H9 (cell line): Measurements from ENCODE around the gene SH3GL1. TPM values are rescaled to one million over a fixed set of nuclear protein-coding genes. Genes with fewer than 3 reads are reported as not detected.
A peak's percentile ranks its signal among the peaks of the same experiment; 100 is the strongest.

ENCODE experiments used
- DNase-seq: peaks from one replicate; pipeline ENCODE4 v3.0.0-alpha.2; 2017
- H2AFZ ChIP-seq: one replicate; pipeline ENCODE4 v1.6.1; 2013; ENCODE audit warnings: mild to moderate bottlenecking, low read length, control low read depth, moderate library complexity
- H2AK5ac ChIP-seq: 2 replicates; pipeline ENCODE4 v1.6.1; 2013; ENCODE audit warnings: low read length, control low read depth, mixed read lengths; ENCODE audit not compliant: insufficient read length
- H2BK120ac ChIP-seq: one replicate; pipeline ENCODE4 v1.6.1; 2013; ENCODE audit warnings: low read depth, mild to moderate bottlenecking, low read length, control low read depth, inconsistent platforms; ENCODE audit not compliant: poor library complexity, severe bottlenecking
- H2BK12ac ChIP-seq: 2 replicates; pipeline ENCODE4 v1.6.1; 2013; ENCODE audit warnings: low read length, control low read depth, mixed read lengths, low read depth; ENCODE audit not compliant: insufficient read length
- H2BK15ac ChIP-seq: 2 replicates; pipeline ENCODE4 v1.6.1; 2013; ENCODE audit warnings: low read depth, low read length, control low read depth
- H2BK20ac ChIP-seq: one replicate; pipeline ENCODE4 v1.6.1; 2013; ENCODE audit warnings: low read depth, mild to moderate bottlenecking, low read length, control low read depth, inconsistent platforms; ENCODE audit not compliant: poor library complexity, severe bottlenecking
- H2BK5ac ChIP-seq: 2 replicates; pipeline ENCODE4 v1.6.1; 2013; ENCODE audit warnings: low read length, control low read depth, mixed read lengths; ENCODE audit not compliant: insufficient read length
- H3K14ac ChIP-seq: 2 replicates; pipeline ENCODE4 v1.6.1; 2013; ENCODE audit warnings: low read length, control low read depth; ENCODE audit not compliant: insufficient read depth
- H3K18ac ChIP-seq: 2 replicates; pipeline ENCODE4 v1.6.1; 2013; ENCODE audit warnings: low read depth, mild to moderate bottlenecking, mixed read lengths, low read length, control low read depth; ENCODE audit not compliant: insufficient read length
- H3K23ac ChIP-seq: 2 replicates; pipeline ENCODE4 v1.6.1; 2013; ENCODE audit warnings: low read length, control low read depth, mixed read lengths, low read depth; ENCODE audit not compliant: insufficient read length
- H3K23me2 ChIP-seq: 2 replicates; pipeline ENCODE4 v1.6.1; 2013; ENCODE audit warnings: low read depth, mild to moderate bottlenecking, mixed read lengths, low read length, control low read depth; ENCODE audit not compliant: insufficient read length, poor library complexity, severe bottlenecking
- H3K27ac ChIP-seq: 2 replicates; pipeline ENCODE4 v1.5.1; 2013; ENCODE audit warnings: low read length, control low read depth, mixed read lengths, low read depth; ENCODE audit not compliant: insufficient read length
- H3K27me3 ChIP-seq: 2 replicates; pipeline ENCODE4 v1.6.1; 2013; ENCODE audit warnings: low read length, control low read depth, inconsistent platforms; ENCODE audit not compliant: insufficient read depth
- H3K4ac ChIP-seq: 2 replicates; pipeline ENCODE4 v1.6.1; 2013; ENCODE audit warnings: low read depth, mild to moderate bottlenecking, control low read depth, inconsistent platforms, low read length, moderate library complexity
- H3K4me1 ChIP-seq: 2 replicates; pipeline ENCODE4 v1.6.1; 2013; ENCODE audit warnings: low read length, control low read depth, inconsistent platforms; ENCODE audit not compliant: insufficient read depth
- H3K4me2 ChIP-seq: 2 replicates; pipeline ENCODE4 v1.6.1; 2013; ENCODE audit warnings: low read length, control low read depth, mixed read lengths; ENCODE audit not compliant: insufficient read length, insufficient read depth
- H3K56ac ChIP-seq: 2 replicates; pipeline ENCODE4 v1.6.1; 2013; ENCODE audit warnings: low read depth, mild to moderate bottlenecking, mixed read lengths, low read length, control low read depth; ENCODE audit not compliant: insufficient read length
- H3K79me1 ChIP-seq: 2 replicates; pipeline ENCODE4 v1.6.1; 2013; ENCODE audit warnings: low read depth, mild to moderate bottlenecking, moderate library complexity, low read length, control low read depth, inconsistent platforms; ENCODE audit not compliant: insufficient read depth, poor library complexity, severe bottlenecking
- H3K79me2 ChIP-seq: 2 replicates; pipeline ENCODE4 v1.6.1; 2013; ENCODE audit warnings: low read length, control low read depth, inconsistent platforms; ENCODE audit not compliant: insufficient read depth
- H3K9ac ChIP-seq: 2 replicates; pipeline ENCODE4 v1.6.1; 2013; ENCODE audit warnings: low read length, control low read depth, mixed read lengths; ENCODE audit not compliant: insufficient read length; ENCODE audit errors: extremely low read depth
- H3K9me3 ChIP-seq: one replicate; pipeline ENCODE4 v1.6.1; 2013; ENCODE audit warnings: low read depth, low read length, inconsistent platforms; ENCODE audit not compliant: control insufficient read depth
- H3T11ph ChIP-seq: one replicate; pipeline ENCODE4 v1.6.1; 2013; ENCODE audit warnings: mild to moderate bottlenecking, low read length, control low read depth, inconsistent platforms
- H4K20me1 ChIP-seq: one replicate; pipeline ENCODE4 v1.6.1; 2013; ENCODE audit not compliant: control insufficient read depth, insufficient read length, insufficient read depth
- H4K5ac ChIP-seq: 2 replicates; pipeline ENCODE4 v1.6.1; 2013; ENCODE audit warnings: low read depth, mild to moderate bottlenecking, mixed read lengths, low read length, control low read depth; ENCODE audit not compliant: insufficient read length
- H4K8ac ChIP-seq: replicated peaks from 2 replicates; pipeline ENCODE4 v1.6.1; 2013; ENCODE audit warnings: low read length, control low read depth, mixed read lengths, low read depth; ENCODE audit not compliant: insufficient read length
- H4K91ac ChIP-seq: 2 replicates; pipeline ENCODE4 v1.6.1; 2013; ENCODE audit warnings: low read depth, mild to moderate bottlenecking, moderate library complexity, mixed read lengths, low read length, control low read depth; ENCODE audit not compliant: insufficient read length
- H3K27ac Mint-ChIP-seq, 3 experiments: 2 replicates in 2 of 3; 3 replicates in 1 of 3; pipeline ENCODE4 v1.8.0; 2020 to 2021; ENCODE audit warnings: mixed read lengths in 3 of 3, mild to moderate bottlenecking in 1 of 3, moderate library complexity in 1 of 3
- H3K27me3 Mint-ChIP-seq: 2 replicates; pipeline ENCODE4 v1.8.0; 2021; ENCODE audit warnings: low read depth, mild to moderate bottlenecking, moderate library complexity, mixed read lengths
- H3K36me3 Mint-ChIP-seq, 3 experiments: 2 replicates in 2 of 3; 3 replicates in 1 of 3; pipeline ENCODE4 v1.8.0; 2020 to 2021; ENCODE audit warnings: low read depth in 3 of 3, mixed read lengths in 3 of 3; ENCODE audit not compliant: insufficient read depth in 1 of 3
- H3K4me1 Mint-ChIP-seq, 2 experiments: 2 replicates each; pipeline ENCODE4 v1.8.0; 2020; ENCODE audit warnings: mixed read lengths in 2 of 2
- H3K4me3 Mint-ChIP-seq, 2 experiments: 2 replicates in 1 of 2; 3 replicates in 1 of 2; pipeline ENCODE4 v1.8.0; 2020 to 2021; ENCODE audit warnings: mild to moderate bottlenecking in 2 of 2, mixed read lengths in 2 of 2, moderate library complexity in 1 of 2
- H3K9me3 Mint-ChIP-seq, 2 experiments: 2 replicates in 1 of 2; 3 replicates in 1 of 2; pipeline ENCODE4 v1.8.0; 2020; ENCODE audit warnings: mild to moderate bottlenecking in 2 of 2, mixed read lengths in 2 of 2, moderate library complexity in 1 of 2
- WGBS: extraction: QIAGEN DNeasy Blood & Tissue Kit; methylation state at CpG from one replicate; pipeline ENCODE4 v1.1.7; 2013; ENCODE audit warnings: missing lambda C conversion rate, low lambda C conversion rate, mixed read lengths; ENCODE audit not compliant: insufficient read length; ENCODE audit errors: extremely low coverage; 5-methylcytosine and 5-hydroxymethylcytosine counted together
- total RNA-seq: library from RNA; stranded (reverse); gene quantifications from 2 replicates; pipeline ENCODE4 v1.2.1, GENCODE V29; 2021
- TF ChIP-seq, protein P1 (sequence below): fragments of 200-600 bp; sonication (generic); conservative IDR thresholded peaks from 3 replicates; pipeline ENCODE4 v1.8.0; 2021; ENCODE audit warnings: antibody characterized with exemption, mild to moderate bottlenecking

SH3GL1 gene
- total RNA-seq, 1 experiment from 2014 or later, result 85.5 TPM

DNA sequence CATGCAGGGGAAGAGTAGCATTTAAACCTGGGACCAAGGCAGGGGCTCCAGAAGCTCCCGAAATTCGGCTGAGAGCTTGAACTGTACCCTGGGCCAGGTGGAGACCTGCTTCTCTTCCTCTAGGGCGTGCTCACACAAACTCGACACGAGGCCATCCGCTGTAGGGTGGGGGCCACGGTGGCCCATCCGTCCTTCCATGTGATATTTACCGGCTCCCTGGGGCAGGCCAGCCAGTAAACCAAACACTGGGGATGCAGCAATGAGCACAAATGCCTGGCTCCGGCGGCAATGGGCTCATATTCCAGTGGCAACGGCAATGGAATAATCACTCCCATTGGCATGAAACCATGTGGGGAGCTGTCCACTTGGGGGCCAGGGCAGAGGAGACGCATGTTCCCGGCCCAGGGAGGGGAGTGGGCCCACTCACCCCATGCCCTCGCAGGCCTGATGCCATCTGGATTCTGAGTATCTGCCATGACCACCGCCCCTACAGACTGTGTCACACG, 10.8 kb downstream of the SH3GL1 start:
- Histone ChIP-seq H3K27me3 (no peaks in the 10 kb centered on the region), H3K14ac (0 out of 2 replicates have a peak overlapping the region, but pooled peaks have one; percentile 28), H4K5ac (no peak overlapping the region), H4K20me1 (no peaks in the 10 kb centered on the region), H3K23ac (no peak overlapping the region), H3K4me1 (no peaks in the 10 kb centered on the region; the same call in 1 of the 2 replicates), H3K56ac (no peak overlapping the region), H2BK12ac (no peak overlapping the region), H3K4me2 (no peak overlapping the region), H4K91ac (peak overlapping the region; percentile 49), H3T11ph (no peak overlapping the region), H2BK5ac (no peak overlapping the region), H2BK15ac (no peak overlapping the region), H2BK120ac (no peak overlapping the region), H3K23me2 (no peaks in the 10 kb centered on the region), H2AK5ac (no peak overlapping the region), H2BK20ac (no peak overlapping the region), H3K9me3 (no peaks in the 10 kb centered on the region), H3K4ac (no peak overlapping the region; the same call in 1 of the 2 replicates), H3K79me1 (peaks cover 6% of the 10 kb centered on the region), H3K27ac (no peak overlapping the region), H3K18ac (no peak overlapping the region), H2AFZ (no peak overlapping the region), H3K9ac (no peak overlapping the region), H4K8ac (no peak overlapping the region), H3K79me2 (peaks cover 15% of the 10 kb centered on the region; the same call in 1 of the 2 replicates)
- H3K36me3 Mint-ChIP-seq, result peaks cover 3 to 14% (median 5%) of the 10 kb centered on the region in 3 experiments; a peak in 5 of 7 replicates
- peaks cover 32 to 55% of the 10 kb centered on the region in 2 experiments for H3K4me1 Mint-ChIP-seq
- TF ChIP-seq, protein P1, sequence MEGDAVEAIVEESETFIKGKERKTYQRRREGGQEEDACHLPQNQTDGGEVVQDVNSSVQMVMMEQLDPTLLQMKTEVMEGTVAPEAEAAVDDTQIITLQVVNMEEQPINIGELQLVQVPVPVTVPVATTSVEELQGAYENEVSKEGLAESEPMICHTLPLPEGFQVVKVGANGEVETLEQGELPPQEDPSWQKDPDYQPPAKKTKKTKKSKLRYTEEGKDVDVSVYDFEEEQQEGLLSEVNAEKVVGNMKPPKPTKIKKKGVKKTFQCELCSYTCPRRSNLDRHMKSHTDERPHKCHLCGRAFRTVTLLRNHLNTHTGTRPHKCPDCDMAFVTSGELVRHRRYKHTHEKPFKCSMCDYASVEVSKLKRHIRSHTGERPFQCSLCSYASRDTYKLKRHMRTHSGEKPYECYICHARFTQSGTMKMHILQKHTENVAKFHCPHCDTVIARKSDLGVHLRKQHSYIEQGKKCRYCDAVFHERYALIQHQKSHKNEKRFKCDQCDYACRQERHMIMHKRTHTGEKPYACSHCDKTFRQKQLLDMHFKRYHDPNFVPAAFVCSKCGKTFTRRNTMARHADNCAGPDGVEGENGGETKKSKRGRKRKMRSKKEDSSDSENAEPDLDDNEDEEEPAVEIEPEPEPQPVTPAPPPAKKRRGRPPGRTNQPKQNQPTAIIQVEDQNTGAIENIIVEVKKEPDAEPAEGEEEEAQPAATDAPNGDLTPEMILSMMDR, result no peak
- H3K27ac Mint-ChIP-seq, result no peak overlapping the region
- H3K9me3 Mint-ChIP-seq, result no peaks in the 10 kb centered on the region
- no peak overlapping the region; a peak in 1 of 5 replicates for H3K4me3 Mint-ChIP-seq
- DNase-seq, result no peak
- no peaks in the 10 kb centered on the region; the same call in 1 of the 2 replicates for H3K27me3 Mint-ChIP-seq
- WGBS, result no CpG with 5 or more reads among the region's 17 CpGs
